ENCODE measurements around the gene FBXL7.

DNA sequence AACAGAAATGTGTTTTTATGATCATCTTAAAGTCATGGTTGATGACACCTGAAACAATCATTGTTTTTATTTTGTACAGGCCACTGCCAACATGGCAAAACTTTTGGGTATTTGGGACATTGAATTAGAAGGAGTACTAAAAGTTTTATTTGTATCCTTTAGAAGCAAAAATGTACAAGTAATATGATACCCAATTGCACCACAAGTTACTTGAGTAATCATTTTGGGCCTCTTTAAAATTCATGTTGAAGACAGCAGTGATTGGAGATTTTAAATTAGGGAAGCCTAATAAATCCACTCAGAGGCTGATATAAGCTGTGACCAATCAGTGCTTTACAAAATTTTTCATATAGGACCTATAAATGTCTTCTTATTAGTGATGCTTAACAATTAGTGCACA, 466.7 kb downstream of the FBXL7 start:
- TF ChIP-seq CTCF (IDR thresholded peaks at IDR 0.05) (no peak), SIN3A (IDR thresholded peaks at IDR 0.05; ENCODE audit: borderline replicate concordance, insufficient read depth, low read depth, low read length) (no peak), TCF7L2 (IDR thresholded peaks at IDR 0.05; ENCODE audit: low read depth, low read length) (no peak)

All from Panc1 (cell line).